A549 (cell line): ENCODE measurements around the gene TMEM154. TPM values are rescaled to one million over a fixed set of nuclear protein-coding genes. Genes with fewer than 3 reads are reported as not detected.

ENCODE experiments used
- ATAC-seq, 2 experiments: fragments of 200-7000 bp in 1 of 2; fragments of >200 bp in 1 of 2; cut with Nextera tagmentation in 1 of 2; cut with Tn5 transposase in 1 of 2; 3 replicates each; pipeline versions ENCODE4 v1.8.0 to v1.9.1; 2018 to 2020; ENCODE audit warnings: mild to moderate bottlenecking in 1 of 2, moderate library complexity in 1 of 2
- CTCF ChIA-PET: fragments of 300-600 bp; sonication (Branson Sonifier 250); formaldehyde crosslinking; extraction: SDS; loops from one replicate; lab custom pipeline; 2021; ENCODE audit warnings: antibody characterized with exemption, inconsistent platforms; lab: Yijun Ruan, JAX
- POLR2A ChIA-PET: fragments of 350-600 bp; formaldehyde crosslinking; extraction: SDS; loops from one replicate; lab custom pipeline; 2021; ENCODE audit warnings: antibody characterized with exemption, inconsistent platforms; lab: Yijun Ruan, JAX
- DNase-seq, 2 experiments: peaks; one replicate each; pipeline versions ENCODE4 v3.0.0 to v3.0.0-alpha.2; 2011 to 2016; ENCODE audit warnings: low read depth in 1 of 2, low spot score in 1 of 2
- FAIRE-seq: peaks from 2 replicates; lab custom pipeline; 2011; peaks lifted over from hg19 to GRCh38; lab: Jason Lieb, UNC
- H3K27ac ChIP-seq, 2 experiments: fragments of >200 bp; sonication (Bioruptor Twin); formaldehyde crosslinking; 3 replicates each; pipeline ENCODE4 v1.5.1; 2016 to 2017
- H3K4me1 ChIP-seq: fragments of >200 bp; sonication (Bioruptor Twin); formaldehyde crosslinking; 3 replicates; pipeline ENCODE4 v1.6.1; 2016
- H3K4me2 ChIP-seq: fragments of >200 bp; sonication (Bioruptor Twin); formaldehyde crosslinking; 3 replicates; pipeline ENCODE4 v1.6.1; 2016
- H3K4me3 ChIP-seq: fragments of >200 bp; sonication (Bioruptor Twin); formaldehyde crosslinking; 3 replicates; pipeline ENCODE4 v1.5.1; 2016
- H3K9me3 ChIP-seq: fragments of >200 bp; sonication (Bioruptor Twin); formaldehyde crosslinking; 3 replicates; pipeline ENCODE4 v1.6.1; 2016
- ATOH8 ChIP-seq: fragments of 250-450 bp; sonication (Bioruptor Pico); IDR thresholded peaks from 2 replicates; pipeline ENCODE4 v1.5.0; 2020; ENCODE audit warnings: low read depth, mild to moderate bottlenecking, moderate library complexity
- BHLHE40 ChIP-seq: IDR thresholded peaks from 2 replicates; pipeline ENCODE4 v1.6.1; 2012; ENCODE audit warnings: low read depth, low read length, inconsistent platforms
- CBX2 ChIP-seq: fragments of 200-600 bp; sonication (generic); IDR thresholded peaks from 2 replicates; pipeline ENCODE4 v1.6.1; 2016; ENCODE audit warnings: low read depth, mild to moderate bottlenecking, borderline replicate concordance
- CBX8 ChIP-seq: fragments of 200-600 bp; sonication (generic); IDR thresholded peaks from 2 replicates; pipeline ENCODE4 v1.6.1; 2016
- CHD2 ChIP-seq: fragments of 150-350 bp; IDR thresholded peaks from 2 replicates; pipeline ENCODE4 v1.6.1; 2014; ENCODE audit warnings: low read length; ENCODE audit not compliant: partially characterized antibody
- EP300 ChIP-seq, 2 experiments: fragments of >200 bp; sonication (Bioruptor Twin); formaldehyde crosslinking; IDR thresholded peaks; 2 replicates in 1 of 2; 3 replicates in 1 of 2; pipeline ENCODE4 v1.6.1; 2016 to 2017
- FOSB ChIP-seq: fragments of 250-450 bp; sonication (Bioruptor Pico); IDR thresholded peaks from 2 replicates; pipeline ENCODE4 v1.5.0; 2020; ENCODE audit warnings: mild to moderate bottlenecking, moderate library complexity
- FOSL2 ChIP-seq, 2 experiments: fragments of 450-650 bp in 1 of 2; fragments of >200 bp in 1 of 2; sonication (Bioruptor Twin) in 1 of 2; formaldehyde crosslinking; IDR thresholded peaks; 2 replicates each; pipeline versions ENCODE4 v1.5.0 to v1.6.1; 2016 to 2020; ENCODE audit warnings: mild to moderate bottlenecking in 1 of 2, moderate library complexity in 1 of 2
- GATA3 ChIP-seq: IDR thresholded peaks from 2 replicates; pipeline ENCODE4 v1.6.1; 2012; ENCODE audit warnings: borderline replicate concordance
- HEYL ChIP-seq: fragments of 250-450 bp; sonication (Bioruptor Pico); IDR thresholded peaks from 2 replicates; pipeline ENCODE4 v1.8.0; 2021; ENCODE audit warnings: mild to moderate bottlenecking, moderate library complexity
- HOXB13 ChIP-seq: fragments of 250-450 bp; sonication (Bioruptor Pico); IDR thresholded peaks from 2 replicates; pipeline ENCODE4 v1.5.0; 2020; ENCODE audit warnings: low read depth, mild to moderate bottlenecking, moderate library complexity
- JUN ChIP-seq, 2 experiments: fragments of >200 bp; sonication (Bioruptor Twin); formaldehyde crosslinking; IDR thresholded peaks; 2 replicates in 1 of 2; 3 replicates in 1 of 2; pipeline ENCODE4 v1.6.1; 2016 to 2017
- JUNB ChIP-seq: fragments of >200 bp; sonication (Bioruptor Twin); formaldehyde crosslinking; IDR thresholded peaks from 2 replicates; pipeline ENCODE4 v1.6.1; 2016
- KDM1A ChIP-seq: fragments of 200-600 bp; sonication (generic); IDR thresholded peaks from 2 replicates; pipeline ENCODE4 v1.6.1; 2016; ENCODE audit warnings: low read depth, mild to moderate bottlenecking
- KDM5A ChIP-seq: fragments of 200-600 bp; sonication (generic); IDR thresholded peaks from 2 replicates; pipeline ENCODE4 v1.6.1; 2016; ENCODE audit warnings: antibody characterized with exemption, mild to moderate bottlenecking
- MYC ChIP-seq: IDR thresholded peaks from 2 replicates; pipeline ENCODE4 v1.6.1; 2012; ENCODE audit warnings: mild to moderate bottlenecking, inconsistent platforms, low read length, improper control_type of control experiment, borderline replicate concordance
- PHF8 ChIP-seq: fragments of 200-600 bp; sonication (generic); IDR thresholded peaks from 2 replicates; pipeline ENCODE4 v1.6.1; 2016; ENCODE audit warnings: low read depth, mild to moderate bottlenecking, antibody characterized with exemption, moderate library complexity, borderline replicate concordance
- POLR2A ChIP-seq: IDR thresholded peaks from 2 replicates; pipeline ENCODE4 v1.6.1; 2012; ENCODE audit warnings: mild to moderate bottlenecking, low read length
- POLR2AphosphoS2 ChIP-seq: conservative IDR thresholded peaks from 2 replicates; pipeline ENCODE4 v1.6.1; 2012; ENCODE audit warnings: low read length, improper control_type of control experiment, inconsistent platforms
- RAD21 ChIP-seq, 2 experiments: fragments of >200 bp in 1 of 2; sonication (Bioruptor Twin) in 1 of 2; formaldehyde crosslinking in 1 of 2; IDR thresholded peaks in 1 of 2; conservative IDR thresholded peaks in 1 of 2; 2 replicates in 1 of 2; 3 replicates in 1 of 2; pipeline ENCODE4 v1.6.1; 2012 to 2018; ENCODE audit warnings: inconsistent platforms in 1 of 2
- RFX5 ChIP-seq: fragments of 450-650 bp; IDR thresholded peaks from 2 replicates; pipeline ENCODE4 v1.7.1; 2014; ENCODE audit warnings: antibody characterized with exemption, mild to moderate bottlenecking, moderate library complexity
- SREBF2 ChIP-seq: fragments of 450-650 bp; IDR thresholded peaks from 2 replicates; pipeline ENCODE4 v1.6.1; 2014; ENCODE audit warnings: mild to moderate bottlenecking, moderate library complexity
- TFCP2L1 ChIP-seq: fragments of 250-450 bp; sonication (Bioruptor Pico); IDR thresholded peaks from 2 replicates; pipeline ENCODE4 v1.5.0; 2021; ENCODE audit warnings: mild to moderate bottlenecking
- TP53 ChIP-seq: fragments of 250-450 bp; sonication (Bioruptor Pico); IDR thresholded peaks from 2 replicates; pipeline ENCODE4 v1.5.0; 2021; ENCODE audit warnings: mild to moderate bottlenecking, moderate library complexity
- USF2 ChIP-seq: fragments of 450-650 bp; IDR thresholded peaks from 2 replicates; pipeline ENCODE4 v1.6.1; 2014; ENCODE audit warnings: antibody characterized with exemption
- ZNF302 ChIP-seq: fragments of 250-450 bp; sonication (Bioruptor Pico); IDR thresholded peaks from 2 replicates; pipeline ENCODE4 v1.9.0; 2021; ENCODE audit warnings: inconsistent platforms, mild to moderate bottlenecking, moderate library complexity
- WGBS: methylation state at CpG from one replicate; pipeline ENCODE4 v1.1.6; 2017; ENCODE audit errors: missing lambda C conversion rate; 5-methylcytosine and 5-hydroxymethylcytosine counted together
- polyA plus RNA-seq, 4 experiments: library from polyadenylated mRNA; depleted of rRNA in 3 of 4; stranded (reverse); fragments of >200 nt; fragmentation: RNase III in 1 of 4; extraction: RNeasy Plus Mini Kit Qiagen cat#74134 plus additional on column Dnase treatment in 1 of 4; gene quantifications; 2 replicates in 3 of 4; 3 replicates in 1 of 4; pipeline ENCODE4 v1.2.3, GENCODE V29; 2011 to 2017
- TF ChIP-seq, protein P1 (sequence below): fragments of >200 bp; sonication (Bioruptor Twin); formaldehyde crosslinking; IDR thresholded peaks from 3 replicates; pipeline ENCODE4 v1.5.1; 2016
- TF ChIP-seq, protein P2 (sequence below): fragments of 150-350 bp; IDR thresholded peaks from 2 replicates; pipeline ENCODE4 v1.6.1; 2014; ENCODE audit warnings: low read depth, mild to moderate bottlenecking, low read length

TMEM154 gene
- polyA plus RNA-seq, 2 of the 4 experiments (the other 2 are of a cell fraction) = 0.05 to 0.31 TPM

GRCh38 chr4:152719291-152719690, 39.5 kb upstream of the TMEM154 start:
- 95% methylated on average over 1 of the region's 1 CpG for WGBS
- H3K4me2 ChIP-seq = no peak overlapping the region
- no peak for FAIRE-seq
- H3K4me1 ChIP-seq = no peaks in the 10 kb centered on the region
- no peak for TF ChIP-seq CHD2
- no peak for TF ChIP-seq RAD21 (conservative IDR thresholded peaks at IDR 0.05 in 1 of 2, IDR thresholded peaks at IDR 0.05 in 1 of 2)
- TF ChIP-seq KDM5A = no peak
- no peak for TF ChIP-seq JUN (IDR thresholded peaks at IDR 0.05)
- no peak for TF ChIP-seq TFCP2L1
- TF ChIP-seq EP300 (IDR thresholded peaks at IDR 0.05) = no peak
- TF ChIP-seq KDM1A = no peak
- TF ChIP-seq CBX8 = no peak
- TF ChIP-seq HOXB13 = no peak
- TF ChIP-seq, all 56 proteins: peak for 0
- H3K9me3 ChIP-seq = peaks cover 4% of the 10 kb centered on the region; the same call in 1 of the 3 replicates
- ChIA-PET CTCF (interaction anchor here (0.7 kb wide), 1 partner anchor 101 kb away, joined by 3 read pairs; no protein-coding TSS in a partner anchor), POLR2A (no interaction called here)
- no peak overlapping the region for H3K4me3 ChIP-seq
- no peak overlapping the region for H3K27ac ChIP-seq
- no peak for DNase-seq
- ATAC-seq = no peak

- peaks cover 6% of the 10 kb centered on the region; the same call in 1 of the 3 replicates for H3K9me3 ChIP-seq
- CTCF ChIA-PET = no interaction called here
- POLR2A ChIA-PET = no interaction called here
- H3K4me2 ChIP-seq = no peak overlapping the region
- H3K4me1 ChIP-seq = no peaks in the 10 kb centered on the region
- ATAC-seq (no peak), DNase-seq (no peak), FAIRE-seq (no peak)
- no peak for TF ChIP-seq HEYL
- no peak for TF ChIP-seq CBX2
- no peak for TF ChIP-seq JUNB
- no peak for TF ChIP-seq USF2
- TF ChIP-seq ZNF302 (CRISPR knock-in tag) = no peak
- no peak for TF ChIP-seq TP53
- TF ChIP-seq, protein P1, sequence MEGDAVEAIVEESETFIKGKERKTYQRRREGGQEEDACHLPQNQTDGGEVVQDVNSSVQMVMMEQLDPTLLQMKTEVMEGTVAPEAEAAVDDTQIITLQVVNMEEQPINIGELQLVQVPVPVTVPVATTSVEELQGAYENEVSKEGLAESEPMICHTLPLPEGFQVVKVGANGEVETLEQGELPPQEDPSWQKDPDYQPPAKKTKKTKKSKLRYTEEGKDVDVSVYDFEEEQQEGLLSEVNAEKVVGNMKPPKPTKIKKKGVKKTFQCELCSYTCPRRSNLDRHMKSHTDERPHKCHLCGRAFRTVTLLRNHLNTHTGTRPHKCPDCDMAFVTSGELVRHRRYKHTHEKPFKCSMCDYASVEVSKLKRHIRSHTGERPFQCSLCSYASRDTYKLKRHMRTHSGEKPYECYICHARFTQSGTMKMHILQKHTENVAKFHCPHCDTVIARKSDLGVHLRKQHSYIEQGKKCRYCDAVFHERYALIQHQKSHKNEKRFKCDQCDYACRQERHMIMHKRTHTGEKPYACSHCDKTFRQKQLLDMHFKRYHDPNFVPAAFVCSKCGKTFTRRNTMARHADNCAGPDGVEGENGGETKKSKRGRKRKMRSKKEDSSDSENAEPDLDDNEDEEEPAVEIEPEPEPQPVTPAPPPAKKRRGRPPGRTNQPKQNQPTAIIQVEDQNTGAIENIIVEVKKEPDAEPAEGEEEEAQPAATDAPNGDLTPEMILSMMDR = no peak
- no peak for TF ChIP-seq KDM5A
- TF ChIP-seq RFX5 = no peak
- TF ChIP-seq FOSL2 (IDR thresholded peaks at IDR 0.05) = no peak
- TF ChIP-seq FOSL2 (CRISPR knock-in tag; IDR thresholded peaks at IDR 0.05) = no peak
- TF ChIP-seq MYC = no peak
- TF ChIP-seq ATOH8 = no peak
- TF ChIP-seq GATA3 = no peak
- no peak for TF ChIP-seq PHF8
- no peak for TF ChIP-seq POLR2A
- TF ChIP-seq FOSB (CRISPR knock-in tag) = no peak
- TF ChIP-seq, protein P2, sequence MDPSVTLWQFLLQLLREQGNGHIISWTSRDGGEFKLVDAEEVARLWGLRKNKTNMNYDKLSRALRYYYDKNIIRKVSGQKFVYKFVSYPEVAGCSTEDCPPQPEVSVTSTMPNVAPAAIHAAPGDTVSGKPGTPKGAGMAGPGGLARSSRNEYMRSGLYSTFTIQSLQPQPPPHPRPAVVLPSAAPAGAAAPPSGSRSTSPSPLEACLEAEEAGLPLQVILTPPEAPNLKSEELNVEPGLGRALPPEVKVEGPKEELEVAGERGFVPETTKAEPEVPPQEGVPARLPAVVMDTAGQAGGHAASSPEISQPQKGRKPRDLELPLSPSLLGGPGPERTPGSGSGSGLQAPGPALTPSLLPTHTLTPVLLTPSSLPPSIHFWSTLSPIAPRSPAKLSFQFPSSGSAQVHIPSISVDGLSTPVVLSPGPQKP = no peak
- TF ChIP-seq SREBF2 = no peak
- TF ChIP-seq BHLHE40 = no peak
- no peak for TF ChIP-seq POLR2AphosphoS2
- no peak overlapping the region for H3K4me3 ChIP-seq
- H3K27ac ChIP-seq = no peak overlapping the region
- 79% methylated on average over 6 of the region's 6 CpGs for WGBS
These were observed 35.3 kb upstream of the TMEM154 start for GRCh38 chr4:152715076-152715475.
